IMR-90 (cell line): ENCODE measurements around the gene PCNX4. TPM values are rescaled to one million over a fixed set of nuclear protein-coding genes. Genes with fewer than 3 reads are reported as not detected.

Experiments
- ATAC-seq: fragments of 200-7000 bp; cut with Tn5 transposase; 2 replicates; pipeline ENCODE4 v1.9.1; 2020; ENCODE audit warnings: low read depth, mild to moderate bottlenecking, moderate library complexity
- BruUV-seq: library from RNA; stranded (reverse); fragments of 400-500 nt; replicated peaks from 2 replicates; lab custom pipeline; 2021; lab: Mats Ljungman, UMichigan
- CTCF ChIA-PET: fragments of 300-600 bp; formaldehyde crosslinking; extraction: SDS; loops from one replicate; lab custom pipeline; 2021; ENCODE audit warnings: antibody characterized with exemption; lab: Yijun Ruan, JAX
- POLR2A ChIA-PET: fragments of 300-600 bp; sonication (Branson Sonifier 250); formaldehyde crosslinking; loops from one replicate; lab custom pipeline; 2022; ENCODE audit warnings: antibody characterized with exemption; ENCODE audit not compliant: unreplicated experiment; lab: Charles Lee
- DNase-seq: peaks from one replicate; pipeline ENCODE4 v3.0.0; 2013
- H2AFZ ChIP-seq: replicated peaks from 2 replicates; pipeline ENCODE3; 2013; ENCODE audit warnings: low read length, mild to moderate bottlenecking; ENCODE audit not compliant: poor library complexity
- H2AK5ac ChIP-seq: 2 replicates; pipeline ENCODE4 v1.6.1; 2013; ENCODE audit warnings: low read depth, low read length, inconsistent platforms
- H2AK9ac ChIP-seq: replicated peaks from 2 replicates; pipeline ENCODE3; 2013; ENCODE audit warnings: mild to moderate bottlenecking, low read depth, low read length, moderate library complexity; ENCODE audit not compliant: poor library complexity
- H2BK120ac ChIP-seq: 2 replicates; pipeline ENCODE4 v1.6.1; 2013; ENCODE audit warnings: low read depth, low read length, inconsistent platforms
- H2BK15ac ChIP-seq: 3 replicates; pipeline ENCODE4 v1.6.1; 2013; ENCODE audit warnings: low read depth, low read length, inconsistent platforms
- H2BK20ac ChIP-seq: 2 replicates; pipeline ENCODE4 v1.6.1; 2013; ENCODE audit warnings: low read depth, mild to moderate bottlenecking, inconsistent platforms, low read length, moderate library complexity
- H2BK5ac ChIP-seq: 2 replicates; pipeline ENCODE4 v1.6.1; 2013; ENCODE audit warnings: mild to moderate bottlenecking, low read depth, low read length, inconsistent platforms; ENCODE audit not compliant: poor library complexity, severe bottlenecking
- H3K14ac ChIP-seq: replicated peaks from 2 replicates; pipeline ENCODE4 v1.6.1; 2013; ENCODE audit warnings: low read depth, low read length, inconsistent platforms
- H3K18ac ChIP-seq: 2 replicates; pipeline ENCODE4 v1.6.1; 2013; ENCODE audit warnings: low read depth, low read length, control low read depth
- H3K23ac ChIP-seq: 2 replicates; pipeline ENCODE4 v1.6.1; 2013; ENCODE audit warnings: low read depth, low read length, inconsistent platforms
- H3K27ac ChIP-seq: 2 replicates; pipeline ENCODE4 v1.5.1; 2013; ENCODE audit warnings: mild to moderate bottlenecking, control low read depth, low read length; ENCODE audit not compliant: insufficient read depth
- H3K27me3 ChIP-seq: 2 replicates; pipeline ENCODE4 v1.6.1; 2013; ENCODE audit warnings: low read length; ENCODE audit not compliant: control insufficient read depth, insufficient read depth
- H3K36me3 ChIP-seq: 2 replicates; pipeline ENCODE4 v1.6.1; 2013; ENCODE audit warnings: low read length, mixed read lengths; ENCODE audit not compliant: control insufficient read depth, insufficient read depth
- H3K4ac ChIP-seq: 2 replicates; pipeline ENCODE4 v1.6.1; 2013; ENCODE audit warnings: low read depth, low read length, inconsistent platforms
- H3K4me1 ChIP-seq: 2 replicates; pipeline ENCODE4 v1.6.1; 2013; ENCODE audit warnings: low read length, mixed read lengths; ENCODE audit not compliant: control insufficient read depth, insufficient read depth
- H3K4me2 ChIP-seq: 2 replicates; pipeline ENCODE4 v1.6.1; 2013; ENCODE audit warnings: low read depth, mild to moderate bottlenecking, control low read depth, low read length, moderate library complexity
- H3K4me3 ChIP-seq: 2 replicates; pipeline ENCODE4 v1.5.1; 2013; ENCODE audit warnings: low read depth, mild to moderate bottlenecking, control low read depth, low read length, moderate library complexity; ENCODE audit not compliant: insufficient read depth
- H3K56ac ChIP-seq: 2 replicates; pipeline ENCODE4 v1.6.1; 2013; ENCODE audit warnings: low read length, inconsistent platforms; ENCODE audit not compliant: insufficient read depth; ENCODE audit errors: extremely low read depth
- H3K79me1 ChIP-seq, 2 experiments: 2 replicates each; pipeline ENCODE4 v1.6.1; 2013; ENCODE audit warnings: low read length in 2 of 2, inconsistent platforms in 1 of 2, low read depth in 1 of 2
- H3K9ac ChIP-seq: 2 replicates; pipeline ENCODE4 v1.6.1; 2013; ENCODE audit warnings: low read depth, low read length, control low read depth
- H3K9me1 ChIP-seq: 2 replicates; pipeline ENCODE4 v1.6.1; 2013; ENCODE audit warnings: low read length, inconsistent platforms; ENCODE audit not compliant: insufficient read depth
- H3K9me3 ChIP-seq: 2 replicates; pipeline ENCODE4 v1.6.1; 2013; ENCODE audit warnings: low read length; ENCODE audit not compliant: control insufficient read depth, insufficient read depth
- H4K20me1 ChIP-seq: 2 replicates; pipeline ENCODE4 v1.6.1; 2013; ENCODE audit warnings: low read length, inconsistent platforms; ENCODE audit not compliant: insufficient read depth
- H4K5ac ChIP-seq: 2 replicates; pipeline ENCODE4 v1.6.1; 2013; ENCODE audit warnings: mild to moderate bottlenecking, low read depth, low read length, control low read depth
- H4K8ac ChIP-seq, 2 experiments: 2 replicates each; pipeline ENCODE4 v1.6.1; 2013; ENCODE audit warnings: low read depth in 2 of 2, low read length in 2 of 2, control low read depth in 1 of 2, inconsistent platforms in 1 of 2
- H4K91ac ChIP-seq: 2 replicates; pipeline ENCODE4 v1.6.1; 2013; ENCODE audit warnings: low read depth, low read length, inconsistent platforms; ENCODE audit not compliant: insufficient read depth
- BHLHE40 ChIP-seq: fragments of 150-350 bp; IDR thresholded peaks from 2 replicates; pipeline ENCODE4 v1.6.1; 2016; ENCODE audit warnings: mild to moderate bottlenecking, low read depth, low read length
- CEBPB ChIP-seq: IDR thresholded peaks from 2 replicates; pipeline ENCODE4 v1.6.1; 2012; ENCODE audit warnings: low read depth, low read length, improper control_type of control experiment
- CHD1 ChIP-seq: IDR thresholded peaks from 2 replicates; pipeline ENCODE4 v1.6.1; 2012; ENCODE audit warnings: low read depth, low read length, improper control_type of control experiment
- FOS ChIP-seq: fragments of 150-350 bp; IDR thresholded peaks from 2 replicates; pipeline ENCODE4 v1.6.1; 2016; ENCODE audit warnings: low read depth, low read length
- MAFK ChIP-seq: IDR thresholded peaks from 2 replicates; pipeline ENCODE4 v1.6.1; 2012; ENCODE audit warnings: low read depth, low read length, improper control_type of control experiment
- MAZ ChIP-seq: IDR thresholded peaks from 2 replicates; pipeline ENCODE4 v1.6.1; 2012; ENCODE audit warnings: low read depth, mild to moderate bottlenecking, low read length, improper control_type of control experiment, moderate library complexity, borderline replicate concordance
- MXI1 ChIP-seq: IDR thresholded peaks from 2 replicates; pipeline ENCODE4 v1.6.1; 2012; ENCODE audit warnings: low read depth, mild to moderate bottlenecking, low read length, moderate library complexity, borderline replicate concordance
- NFE2L2 ChIP-seq: fragments of 150-350 bp; IDR thresholded peaks from 2 replicates; pipeline ENCODE4 v1.6.1; 2016; ENCODE audit warnings: low read depth, mild to moderate bottlenecking, low read length
- POLR2A ChIP-seq: IDR thresholded peaks from 2 replicates; pipeline ENCODE4 v1.6.1; 2012; ENCODE audit warnings: mild to moderate bottlenecking, low read depth, low read length
- RAD21 ChIP-seq: IDR thresholded peaks from 2 replicates; pipeline ENCODE4 v1.6.1; 2012; ENCODE audit warnings: low read length, improper control_type of control experiment
- RCOR1 ChIP-seq: IDR thresholded peaks from 2 replicates; pipeline ENCODE4 v1.6.1; 2012; ENCODE audit warnings: mild to moderate bottlenecking, low read length, improper control_type of control experiment; ENCODE audit not compliant: insufficient replicate concordance
- RFX5 ChIP-seq: IDR thresholded peaks from 2 replicates; pipeline ENCODE4 v1.8.0; 2012; ENCODE audit warnings: low read depth, mild to moderate bottlenecking, low read length, moderate library complexity
- SMC3 ChIP-seq: fragments of 150-350 bp; IDR thresholded peaks from 2 replicates; pipeline ENCODE4 v1.6.1; 2016; ENCODE audit warnings: low read depth, mild to moderate bottlenecking, antibody characterized with exemption, low read length, moderate library complexity
- WGBS, 2 experiments: methylation state at CpG; one replicate each; pipeline versions ENCODE4 v1.1.5 to v1.1.7; 2013; ENCODE audit warnings: missing lambda C conversion rate in 2 of 2; ENCODE audit not compliant: insufficient read length in 1 of 2; ENCODE audit errors: extremely low coverage in 2 of 2; 5-methylcytosine and 5-hydroxymethylcytosine counted together
- dilution Hi-C: fragments of 300-500 bp; cut with HindIII; formaldehyde crosslinking; loops from one replicate; pipeline ENCODE4 v1.14.3; 2018; ENCODE audit warnings: low sequenced_read_pairs; ENCODE audit not compliant: unreplicated experiment
- in situ Hi-C: fragments of 300-500 bp; cut with MboI; formaldehyde crosslinking; loops from 3 replicates; pipeline ENCODE4 v1.14.3; 2019; ENCODE audit warnings: low sequenced_read_pairs, inconsistent platforms, mixed read lengths
- intact Hi-C: fragments of 100-400 bp; cut with micrococcal nuclease; formaldehyde crosslinking; loops from 2 replicates; pipeline ENCODE4 v1.10.0; 2022
- polyA plus RNA-seq, 3 experiments: library from polyadenylated mRNA; depleted of rRNA; stranded (reverse); fragments of >200 nt; gene quantifications; 2 replicates each; pipeline ENCODE4 v1.2.3, GENCODE V29; 2012; ENCODE audit warnings: low replicate concordance in 1 of 3
- total RNA-seq: library from RNA; depleted of rRNA; stranded (reverse); fragments of >200 nt; gene quantifications from 2 replicates; pipeline ENCODE4 v1.2.3, GENCODE V29; 2012
- TF ChIP-seq, protein P1 (sequence below): fragments of 150-350 bp; IDR thresholded peaks from 2 replicates; pipeline ENCODE4 v1.6.1; 2017; ENCODE audit warnings: mild to moderate bottlenecking, antibody characterized with exemption, low read length, low read depth
- TF ChIP-seq, protein P2 (sequence below): fragments of 150-350 bp; IDR thresholded peaks from 2 replicates; pipeline ENCODE4 v1.6.1; 2016; ENCODE audit warnings: low read depth, mild to moderate bottlenecking, low read length, moderate library complexity, borderline replicate concordance

Gene PCNX4
- total and polyA plus RNA-seq, 2 of the 4 experiments (the other 2 are of a cell fraction), result 55.4 to 128 TPM

DNA sequence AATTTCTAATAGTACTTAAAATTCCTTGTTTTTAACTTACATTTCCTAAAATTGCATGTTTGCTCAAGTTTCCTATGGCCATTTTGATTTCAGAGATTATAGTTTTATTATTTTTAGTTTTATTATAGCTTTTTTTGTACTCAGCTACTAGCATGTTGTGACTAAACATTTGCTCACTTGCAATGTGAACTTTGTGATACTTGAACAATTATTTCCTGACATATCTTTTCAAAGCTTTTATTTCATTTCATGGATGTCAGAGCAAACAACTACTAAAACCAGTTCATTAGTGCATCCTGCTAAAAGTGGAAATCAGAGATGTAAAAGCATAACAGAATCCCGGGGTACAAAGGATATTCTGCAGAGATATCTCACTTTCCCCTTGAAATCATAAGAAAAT lies 33.6 kb upstream of the PCNX4 start:
- no TSS peak for BruUV-seq
- no peak overlapping the region for H3K56ac ChIP-seq

More for the DNA sequence above, 33.6 kb upstream of the PCNX4 start:
- Histone ChIP-seq H3K4me2 (no peak overlapping the region), H2BK15ac (no peak overlapping the region), H3K14ac (no peak overlapping the region), H2AK9ac (no peak overlapping the region), H4K8ac (no peak overlapping the region), H3K4me1 (no peaks in the 10 kb centered on the region), H4K20me1 (no peaks in the 10 kb centered on the region), H3K27me3 (no peaks in the 10 kb centered on the region), H3K36me3 (no peaks in the 10 kb centered on the region), H2BK20ac (no peak overlapping the region), H3K18ac (no peak overlapping the region), H3K9me1 (no peaks in the 10 kb centered on the region), H3K79me1 (no peaks in the 10 kb centered on the region), H3K4ac (no peak overlapping the region), H3K9ac (no peak overlapping the region), H3K4me3 (no peak overlapping the region), H3K23ac (no peak overlapping the region), H2BK120ac (no peak overlapping the region), H3K9me3 (no peaks in the 10 kb centered on the region), H3K27ac (no peak overlapping the region), H2AK5ac (no peak overlapping the region), H4K91ac (no peak overlapping the region), H4K5ac (no peak overlapping the region), H2AFZ (no peak overlapping the region), H2BK5ac (no peak overlapping the region)
- ATAC-seq, result no peak
- ChIA-PET CTCF (interaction anchor here (0.8 kb wide), 1 partner anchor 10 kb away, joined by 3 read pairs; no protein-coding TSS in a partner anchor), POLR2A (no interaction called here)
- DNase-seq, result no peak
- in situ Hi-C loops (loop anchor here (25.0 kb wide), 1 partner anchor 504 kb away; no protein-coding TSS in a partner anchor), dilution Hi-C loops (no loop called here), intact Hi-C loops (no loop called here)
- WGBS, 2 experiments, result no CpG with 5 or more reads among the region's 1 CpG
- TF ChIP-seq MAFK (no peak), CEBPB (no peak), BHLHE40 (no peak), RFX5 (no peak), RAD21 (no peak), SMC3 (no peak), CHD1 (no peak), POLR2A (no peak), FOS (no peak), NFE2L2 (no peak), MXI1 (no peak), RCOR1 (no peak), MAZ (no peak)
- TF ChIP-seq, protein P1, sequence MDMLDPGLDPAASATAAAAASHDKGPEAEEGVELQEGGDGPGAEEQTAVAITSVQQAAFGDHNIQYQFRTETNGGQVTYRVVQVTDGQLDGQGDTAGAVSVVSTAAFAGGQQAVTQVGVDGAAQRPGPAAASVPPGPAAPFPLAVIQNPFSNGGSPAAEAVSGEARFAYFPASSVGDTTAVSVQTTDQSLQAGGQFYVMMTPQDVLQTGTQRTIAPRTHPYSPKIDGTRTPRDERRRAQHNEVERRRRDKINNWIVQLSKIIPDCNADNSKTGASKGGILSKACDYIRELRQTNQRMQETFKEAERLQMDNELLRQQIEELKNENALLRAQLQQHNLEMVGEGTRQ, result no peak
- TF ChIP-seq, protein P2, sequence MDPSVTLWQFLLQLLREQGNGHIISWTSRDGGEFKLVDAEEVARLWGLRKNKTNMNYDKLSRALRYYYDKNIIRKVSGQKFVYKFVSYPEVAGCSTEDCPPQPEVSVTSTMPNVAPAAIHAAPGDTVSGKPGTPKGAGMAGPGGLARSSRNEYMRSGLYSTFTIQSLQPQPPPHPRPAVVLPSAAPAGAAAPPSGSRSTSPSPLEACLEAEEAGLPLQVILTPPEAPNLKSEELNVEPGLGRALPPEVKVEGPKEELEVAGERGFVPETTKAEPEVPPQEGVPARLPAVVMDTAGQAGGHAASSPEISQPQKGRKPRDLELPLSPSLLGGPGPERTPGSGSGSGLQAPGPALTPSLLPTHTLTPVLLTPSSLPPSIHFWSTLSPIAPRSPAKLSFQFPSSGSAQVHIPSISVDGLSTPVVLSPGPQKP, result no peak
